Measurements from ENCODE around the gene LPAR3. TPM values are rescaled to one million over a fixed set of nuclear protein-coding genes. Genes with fewer than 3 reads are reported as not detected.
"Not testable (repeated sequence)": the region's sequence is repeated elsewhere in the genome, so short reads cannot be mapped to it uniquely, and the experiment has no call there.

Gene LPAR3
- total and polyA plus RNA-seq, 12 donors, result 4.7 to 17.3 (median 10.7) TPM

DNA sequence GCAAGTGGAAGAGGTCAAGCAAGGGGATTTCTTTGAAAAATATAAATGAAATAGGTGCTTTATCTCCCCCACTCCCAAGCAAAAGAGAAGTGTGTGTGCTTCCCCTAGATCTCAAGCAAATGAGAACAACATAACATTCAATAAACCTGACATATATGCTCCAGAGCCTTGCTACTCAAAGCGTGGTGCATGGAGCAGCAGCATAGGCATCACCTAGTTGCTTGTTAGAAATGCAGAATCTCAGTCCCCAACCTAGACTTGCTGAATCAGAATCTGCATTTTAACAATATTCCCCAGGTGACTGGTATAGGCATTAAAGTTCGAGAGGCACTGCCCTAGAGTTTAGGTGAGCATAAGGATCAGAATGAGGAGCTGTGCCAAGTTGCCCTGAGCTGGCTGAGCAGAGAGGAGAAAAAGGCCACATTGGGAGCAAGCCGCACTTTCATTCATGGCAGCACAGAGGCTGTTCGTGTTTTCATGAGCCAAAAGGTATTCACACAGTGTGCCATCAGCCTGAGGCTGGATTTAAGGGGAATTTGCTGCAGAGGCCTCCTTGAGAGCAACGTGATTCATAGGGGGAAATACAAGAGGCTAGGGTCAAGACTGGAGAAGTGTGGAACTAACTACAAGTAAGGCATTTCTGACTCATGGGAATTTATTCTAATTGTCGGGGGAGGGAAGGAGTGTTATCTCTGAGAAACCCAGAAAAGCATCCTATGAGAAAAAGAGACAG, 14.3 kb upstream of the LPAR3 start:
- Histone ChIP-seq H3K4me3 (no peak overlapping the region), H3K9me3 (peaks cover 0 to 10% (median 0%) of the 10 kb centered on the region in 11 donors), H3K27me3 (no peaks in the 10 kb centered on the region), H3K4me1 (no peaks in the 10 kb centered on the region), H3K36me3 (no peaks in the 10 kb centered on the region), H3K27ac (no peak overlapping the region)
- no peak for DNase-seq
- TF ChIP-seq, protein P1, sequence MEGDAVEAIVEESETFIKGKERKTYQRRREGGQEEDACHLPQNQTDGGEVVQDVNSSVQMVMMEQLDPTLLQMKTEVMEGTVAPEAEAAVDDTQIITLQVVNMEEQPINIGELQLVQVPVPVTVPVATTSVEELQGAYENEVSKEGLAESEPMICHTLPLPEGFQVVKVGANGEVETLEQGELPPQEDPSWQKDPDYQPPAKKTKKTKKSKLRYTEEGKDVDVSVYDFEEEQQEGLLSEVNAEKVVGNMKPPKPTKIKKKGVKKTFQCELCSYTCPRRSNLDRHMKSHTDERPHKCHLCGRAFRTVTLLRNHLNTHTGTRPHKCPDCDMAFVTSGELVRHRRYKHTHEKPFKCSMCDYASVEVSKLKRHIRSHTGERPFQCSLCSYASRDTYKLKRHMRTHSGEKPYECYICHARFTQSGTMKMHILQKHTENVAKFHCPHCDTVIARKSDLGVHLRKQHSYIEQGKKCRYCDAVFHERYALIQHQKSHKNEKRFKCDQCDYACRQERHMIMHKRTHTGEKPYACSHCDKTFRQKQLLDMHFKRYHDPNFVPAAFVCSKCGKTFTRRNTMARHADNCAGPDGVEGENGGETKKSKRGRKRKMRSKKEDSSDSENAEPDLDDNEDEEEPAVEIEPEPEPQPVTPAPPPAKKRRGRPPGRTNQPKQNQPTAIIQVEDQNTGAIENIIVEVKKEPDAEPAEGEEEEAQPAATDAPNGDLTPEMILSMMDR (IDR thresholded peaks at IDR 0.05), result no peak
- intact Hi-C loops (cut with DNase I), result no loop called here
- 60 to 69% methylated on average over 6 of the region's 6 CpGs for WGBS, 2 donors
- ATAC-seq, result no peak

DNA sequence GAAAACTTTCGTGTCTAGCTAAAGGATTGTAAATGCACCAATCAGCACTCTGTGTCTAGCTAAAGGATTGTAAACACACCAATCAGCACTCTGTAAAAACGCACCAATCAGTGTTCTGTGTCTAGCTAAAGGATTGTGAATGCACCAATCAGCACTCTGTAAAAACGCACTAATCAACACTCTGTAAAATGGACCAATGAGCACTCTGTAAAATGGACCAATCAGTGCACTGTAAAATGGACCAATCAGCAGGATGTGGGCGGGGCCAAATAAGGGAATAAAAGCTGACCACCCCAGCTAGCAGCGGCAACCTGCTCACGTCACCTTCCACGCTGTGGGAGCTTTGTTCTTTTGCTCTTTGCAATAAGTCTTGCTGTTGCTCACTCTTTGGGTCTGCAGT, 9.7 kb upstream of the LPAR3 start:
- H3K27me3 ChIP-seq; ATAC-seq; H3K27ac ChIP-seq; H3K4me3 ChIP-seq; intact Hi-C loops (cut with DNase I); H3K4me1 ChIP-seq; DNase-seq; H3K36me3 ChIP-seq: not testable (repeated sequence)
- H3K9me3 ChIP-seq, result peaks cover 0 to 11% (median 0%) of the 10 kb centered on the region in 11 donors
- WGBS, 2 donors, result 81 to 89% methylated on average over 7 of the region's 7 CpGs

DNA sequence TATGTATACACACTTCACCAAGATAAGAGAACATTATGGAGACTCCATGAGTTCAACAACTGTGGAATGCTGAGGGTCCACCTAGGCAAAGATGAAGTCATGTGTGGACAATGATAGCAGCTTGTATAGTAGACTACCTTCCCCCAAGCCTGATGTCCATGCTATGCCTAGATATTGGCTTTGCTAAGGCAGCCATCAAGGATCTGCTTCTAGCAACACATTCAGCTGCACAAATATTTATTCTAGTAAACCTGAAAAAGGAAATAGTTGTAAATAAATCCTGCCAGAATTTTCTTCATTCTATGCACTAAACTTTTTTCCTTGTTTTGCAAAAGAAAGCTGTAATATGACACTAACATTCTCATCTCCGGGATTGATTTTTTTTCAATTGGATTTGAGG, 7.0 kb upstream of the LPAR3 start:
- no peak for DNase-seq
- intact Hi-C loops (cut with DNase I), result no loop called here
- Histone ChIP-seq H3K4me1 (no peaks in the 10 kb centered on the region), H3K27me3 (peaks cover 0 to 9% (median under 1%) of the 10 kb centered on the region in 7 donors), H3K4me3 (no peak overlapping the region), H3K27ac (no peak overlapping the region), H3K9me3 (peaks cover 0 to 11% (median 0%) of the 10 kb centered on the region in 11 donors), H3K36me3 (no peaks in the 10 kb centered on the region)
- TF ChIP-seq, protein P1 (IDR thresholded peaks at IDR 0.05), result no peak
- 83 to 87% methylated on average over 1 of the region's 1 CpG for WGBS, 2 donors
- ATAC-seq, result no peak

DNA sequence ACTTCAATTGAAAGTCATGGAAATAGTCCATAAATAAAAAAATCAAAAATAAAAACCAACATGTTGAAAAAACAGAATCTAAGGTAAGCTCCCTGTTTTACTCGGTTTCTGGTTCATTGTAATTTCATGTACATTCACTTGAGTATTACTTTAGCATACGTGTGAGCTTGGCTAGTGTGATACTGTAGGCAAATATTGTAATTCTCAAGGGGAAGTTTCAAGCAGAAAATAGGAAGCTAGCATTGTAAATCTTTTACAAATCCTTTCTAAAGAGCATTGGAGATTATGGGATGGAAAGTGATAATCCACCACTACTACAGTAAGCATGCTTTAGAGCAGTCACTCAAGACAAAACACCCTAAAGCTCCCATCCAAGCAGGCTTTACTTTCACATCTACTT, 3.3 kb upstream of the LPAR3 start:
- WGBS, 2 donors, result 63 to 77% methylated on average over 2 of the region's 2 CpGs
- intact Hi-C loops (cut with DNase I), result no loop called here

More for the DNA sequence above, 3.3 kb upstream of the LPAR3 start:
- Histone ChIP-seq H3K36me3 (no peaks in the 10 kb centered on the region), H3K9me3 (no peaks in the 10 kb centered on the region), H3K27me3 (peaks cover 0 to 44% (median 27%) of the 10 kb centered on the region in 7 donors), H3K4me1 (peaks cover 0 to 6% (median 0%) of the 10 kb centered on the region in 9 donors), H3K4me3 (no peak overlapping the region), H3K27ac (no peak overlapping the region)
- DNase-seq (no peak), ATAC-seq (no peak)
- TF ChIP-seq, protein P1 (IDR thresholded peaks at IDR 0.05), result no peak
